HEK293 (cell line): ENCODE measurements around the gene FASTK.

Experiments used
- CTCF ChIA-PET: fragments of 350-600 bp; formaldehyde crosslinking; extraction: SDS; loops from one replicate; lab custom pipeline; 2021; ENCODE audit warnings: antibody characterized with exemption; lab: Yijun Ruan, JAX
- POLR2A ChIA-PET: fragments of 300-600 bp; formaldehyde crosslinking; extraction: SDS; loops from one replicate; lab custom pipeline; 2020; ENCODE audit warnings: antibody characterized with exemption, inconsistent platforms; lab: Yijun Ruan, JAX
- H3K27ac ChIP-seq: fragments of 200-500 bp; sonication (Bioruptor generic); 2 replicates; pipeline ENCODE4 v1.5.1; 2014; ENCODE audit warnings: low read depth, low read length, control low read depth, inconsistent platforms; ENCODE audit errors: extremely low read depth
- H3K36me3 ChIP-seq, 2 experiments: fragments of 200-500 bp in 1 of 2; sonication (Bioruptor generic) in 1 of 2; 1 replicate in 1 of 2; 2 replicates in 1 of 2; pipeline ENCODE4 v1.5.1; 2014 to 2017; ENCODE audit warnings: inconsistent platforms in 2 of 2, low read length in 2 of 2; ENCODE audit not compliant: control insufficient read depth in 2 of 2, insufficient read depth in 1 of 2
- H3K4me1 ChIP-seq: fragments of 200-500 bp; sonication (Bioruptor generic); 2 replicates; pipeline ENCODE4 v1.5.1; 2014; ENCODE audit warnings: mild to moderate bottlenecking, low read length, inconsistent platforms; ENCODE audit not compliant: control insufficient read depth, insufficient read depth
- H3K4me3 ChIP-seq: 2 replicates; pipeline ENCODE4 v1.5.1; 2011; ENCODE audit warnings: low read depth, mild to moderate bottlenecking, control low read depth, low read length, moderate library complexity
- H3K9me3 ChIP-seq: fragments of 200-500 bp; sonication (Bioruptor generic); 2 replicates; pipeline ENCODE4 v1.5.1; 2014; ENCODE audit warnings: low read depth, low read length, inconsistent platforms; ENCODE audit not compliant: control insufficient read depth, insufficient read depth
- BCL11B ChIP-seq: fragments of 450-650 bp; formaldehyde crosslinking; IDR thresholded peaks from 2 replicates; pipeline ENCODE4 v1.5.1; 2016; ENCODE audit warnings: low read depth, missing biosample characterization, missing genetic modification characterization
- HOXC10 ChIP-seq: sonication (generic); formaldehyde crosslinking; IDR thresholded peaks from 2 replicates; pipeline ENCODE4 v1.8.1; 2023; ENCODE audit warnings: mild to moderate bottlenecking, missing genetic modification reagents
- KLF8 ChIP-seq: fragments of 450-650 bp; formaldehyde crosslinking; IDR thresholded peaks from 2 replicates; pipeline ENCODE4 v1.5.1; 2016; ENCODE audit warnings: missing biosample characterization, missing genetic modification characterization
- KLF9 ChIP-seq: fragments of 450-650 bp; formaldehyde crosslinking; IDR thresholded peaks from 2 replicates; pipeline ENCODE4 v1.5.1; 2016; ENCODE audit warnings: missing biosample characterization, missing genetic modification characterization, low read depth
- REPIN1 ChIP-seq: fragments of 450-650 bp; formaldehyde crosslinking; IDR thresholded peaks from 2 replicates; pipeline ENCODE4 v1.5.1; 2017; ENCODE audit warnings: missing biosample characterization, missing genetic modification characterization, low read depth
- SCRT2 ChIP-seq: fragments of 450-650 bp; formaldehyde crosslinking; IDR thresholded peaks from 2 replicates; pipeline ENCODE4 v1.5.1; 2016; ENCODE audit warnings: missing biosample characterization, missing genetic modification characterization
- SP3 ChIP-seq: fragments of 450-650 bp; formaldehyde crosslinking; IDR thresholded peaks from 2 replicates; pipeline ENCODE4 v1.5.1; 2016; ENCODE audit warnings: missing biosample characterization, missing genetic modification characterization
- ZBTB17 ChIP-seq: fragments of 450-650 bp; formaldehyde crosslinking; IDR thresholded peaks from 2 replicates; pipeline ENCODE4 v1.5.1; 2016; ENCODE audit warnings: missing biosample characterization, missing genetic modification characterization
- ZNF112 ChIP-seq: fragments of 450-650 bp; formaldehyde crosslinking; IDR thresholded peaks from 2 replicates; pipeline ENCODE4 v1.5.0; 2017; ENCODE audit warnings: missing biosample characterization, missing genetic modification characterization
- ZNF214 ChIP-seq: fragments of 450-650 bp; formaldehyde crosslinking; IDR thresholded peaks from 2 replicates; pipeline ENCODE4 v1.5.1; 2017; ENCODE audit warnings: missing biosample characterization, mild to moderate bottlenecking, missing genetic modification characterization, borderline replicate concordance
- ZNF221 ChIP-seq: fragments of 450-650 bp; formaldehyde crosslinking; IDR thresholded peaks from 2 replicates; pipeline ENCODE4 v1.5.1; 2017; ENCODE audit warnings: missing biosample characterization, missing genetic modification characterization, borderline replicate concordance
- ZNF23 ChIP-seq: fragments of 450-650 bp; formaldehyde crosslinking; IDR thresholded peaks from 2 replicates; pipeline ENCODE4 v1.5.1; 2016; ENCODE audit warnings: missing biosample characterization, missing genetic modification characterization, borderline replicate concordance
- ZNF266 ChIP-seq: fragments of 450-650 bp; formaldehyde crosslinking; IDR thresholded peaks from 2 replicates; pipeline ENCODE4 v1.5.1; 2016; ENCODE audit warnings: missing biosample characterization, missing genetic modification characterization, low read depth
- ZNF335 ChIP-seq: fragments of 450-650 bp; formaldehyde crosslinking; conservative IDR thresholded peaks from 2 replicates; pipeline ENCODE4 v1.5.1; 2016; ENCODE audit warnings: missing biosample characterization, missing genetic modification characterization
- ZNF350 ChIP-seq: fragments of 450-650 bp; formaldehyde crosslinking; IDR thresholded peaks from 2 replicates; pipeline ENCODE4 v1.5.0; 2017; ENCODE audit warnings: missing biosample characterization, mild to moderate bottlenecking, missing genetic modification characterization
- ZNF394 ChIP-seq: fragments of 450-650 bp; formaldehyde crosslinking; IDR thresholded peaks from 2 replicates; pipeline ENCODE4 v1.5.1; 2016; ENCODE audit warnings: missing biosample characterization, missing genetic modification characterization, mild to moderate bottlenecking, moderate library complexity, borderline replicate concordance
- ZNF549 ChIP-seq: fragments of 450-650 bp; IDR thresholded peaks from 2 replicates; pipeline ENCODE4 v1.5.1; 2018; ENCODE audit warnings: missing biosample characterization, missing genetic modification characterization, mild to moderate bottlenecking, inconsistent platforms, moderate library complexity
- ZNF76 ChIP-seq: fragments of 450-650 bp; formaldehyde crosslinking; IDR thresholded peaks from 2 replicates; pipeline ENCODE4; 2016; ENCODE audit warnings: low read depth, missing biosample characterization, missing genetic modification characterization, borderline replicate concordance
- ZNF768 ChIP-seq: fragments of 450-650 bp; formaldehyde crosslinking; IDR thresholded peaks from 2 replicates; pipeline ENCODE4 v1.5.1; 2018; ENCODE audit warnings: missing biosample characterization, mild to moderate bottlenecking, missing genetic modification characterization
- ZNF830 ChIP-seq: fragments of 450-650 bp; IDR thresholded peaks from 2 replicates; pipeline ENCODE4 v1.5.0; 2018; ENCODE audit warnings: missing biosample characterization, missing genetic modification characterization, low read depth, mild to moderate bottlenecking, moderate library complexity
- TF ChIP-seq, protein P1 (sequence below): fragments of 450-650 bp; formaldehyde crosslinking; IDR thresholded peaks from 2 replicates; pipeline ENCODE4 v1.5.1; 2016; ENCODE audit warnings: missing biosample characterization, missing genetic modification characterization
- TF ChIP-seq, protein P2 (sequence below): fragments of 450-650 bp; formaldehyde crosslinking; IDR thresholded peaks from 2 replicates; pipeline ENCODE4 v1.5.1; 2016; ENCODE audit warnings: missing biosample characterization, missing genetic modification characterization
- TF ChIP-seq, protein P3 (sequence below): fragments of 450-650 bp; formaldehyde crosslinking; IDR thresholded peaks from 2 replicates; pipeline ENCODE4 v1.5.1; 2016; ENCODE audit warnings: missing biosample characterization, missing genetic modification characterization, low read depth
- TF ChIP-seq, protein P4 (sequence below): fragments of 450-650 bp; formaldehyde crosslinking; IDR thresholded peaks from 2 replicates; pipeline ENCODE4 v1.5.1; 2016; ENCODE audit warnings: missing biosample characterization, missing genetic modification characterization

FASTK gene

GRCh38 chr7:151063212-151063561 is 17.4 kb downstream of the FASTK start:
- ChIA-PET CTCF (interaction anchor here (0.7 to 2.3 kb wide), 6 partner anchors 15 to 48 kb away, joined by 3 to 14 read pairs (median 4); partner anchors contain the start of genes ABCB8 and FASTK), POLR2A (interaction anchor here (0.9 to 2.3 kb wide), 10 partner anchors 8 to 53 kb away, joined by 3 to 22 read pairs (median 5); partner anchors contain the start of genes ABCB8 and FASTK)
- Histone ChIP-seq H3K4me1 (no peaks in the 10 kb centered on the region; the same call in 1 of the 2 replicates), H3K27ac (no peak overlapping the region), H3K9me3 (no peaks in the 10 kb centered on the region), H3K36me3 (peaks cover 3 to 62% of the 10 kb centered on the region in 2 experiments), H3K4me3 (no peak overlapping the region)
- no peak for TF ChIP-seq ZNF830 (tag by site-specific recombination)
- no peak for TF ChIP-seq REPIN1 (tag by site-specific recombination)
- no peak for TF ChIP-seq ZNF221 (tag by site-specific recombination)
- no peak for TF ChIP-seq ZNF112 (tag by site-specific recombination)
- no peak for TF ChIP-seq HOXC10

DNA sequence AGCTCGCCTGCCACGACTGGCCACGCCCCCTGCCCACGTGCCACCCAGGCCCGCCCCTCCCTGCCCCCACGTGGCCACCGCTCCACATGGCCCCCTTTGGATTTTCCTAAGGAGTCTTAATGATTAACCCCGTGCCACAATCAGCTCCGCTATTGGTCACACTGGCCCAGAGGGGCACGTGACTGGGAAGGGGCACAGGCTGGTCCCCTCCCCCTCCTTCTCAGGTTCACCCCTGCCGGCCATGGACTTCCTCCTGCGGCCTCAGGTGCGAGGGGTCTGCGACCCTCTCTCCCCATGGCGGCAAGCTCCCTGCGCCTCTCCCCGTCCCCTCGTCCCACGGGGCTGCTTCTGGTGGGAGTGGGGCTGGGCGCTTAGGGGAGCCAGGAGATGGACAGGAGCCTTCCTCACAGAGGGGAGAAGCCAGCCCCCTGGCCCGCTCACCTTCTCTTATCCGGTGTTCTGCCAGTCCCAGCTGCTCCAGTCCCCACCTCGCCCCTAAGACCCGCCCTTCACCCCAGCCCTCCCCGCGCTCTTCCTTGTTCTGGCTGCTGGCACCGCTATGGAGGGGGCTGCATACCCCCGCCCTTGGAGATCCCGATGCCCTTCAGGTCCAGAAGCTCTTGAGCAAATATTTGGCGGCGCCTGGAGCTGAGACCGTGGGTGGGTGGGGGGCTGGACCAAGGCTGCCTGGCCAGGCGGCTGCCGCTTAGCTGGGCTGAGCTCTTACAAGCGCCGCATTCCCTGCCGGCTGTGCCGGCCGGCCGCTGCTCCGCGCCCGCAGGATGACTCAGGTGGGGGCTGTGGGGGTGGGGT is 18.0 kb downstream of the FASTK start:
- POLR2A ChIA-PET = interaction anchor here (0.9 to 2.3 kb wide), 11 partner anchors 8 to 53 kb away, joined by 3 to 22 read pairs (median 6); partner anchors contain the start of genes ABCB8 and FASTK
- Histone ChIP-seq H3K36me3 (peaks cover 3 to 56% of the 10 kb centered on the region in 2 experiments; a peak in 2 of 3 replicates), H3K4me3 (no peak overlapping the region; the same call in 1 of the 2 replicates), H3K27ac (no peak overlapping the region), H3K4me1 (no peaks in the 10 kb centered on the region; the same call in 1 of the 2 replicates), H3K9me3 (no peaks in the 10 kb centered on the region)
- CTCF ChIA-PET = interaction anchor here (0.7 to 2.3 kb wide), 7 partner anchors 16 to 52 kb away, joined by 3 to 14 read pairs (median 4); partner anchors contain the start of genes ABCB8 and FASTK
- TF ChIP-seq SP3 (tag by site-specific recombination) (no peak), BCL11B (0 out of 2 replicates have a peak, but pooled peaks have one; percentile 16), ZNF335 (no peak), KLF9 (tag by site-specific recombination) (peak; percentile 36; the same call in 1 of the 2 replicates), ZNF214 (no peak), SCRT2 (no peak), ZNF350 (no peak), ZNF23 (tag by site-specific recombination) (no peak), ZNF394 (tag by site-specific recombination) (no peak), ZNF266 (tag by site-specific recombination) (no peak), KLF8 (no peak), ZBTB17 (tag by site-specific recombination) (no peak), ZNF76 (no peak), ZNF768 (no peak), ZNF549 (tag by site-specific recombination) (no peak)
- TF ChIP-seq, protein P1, sequence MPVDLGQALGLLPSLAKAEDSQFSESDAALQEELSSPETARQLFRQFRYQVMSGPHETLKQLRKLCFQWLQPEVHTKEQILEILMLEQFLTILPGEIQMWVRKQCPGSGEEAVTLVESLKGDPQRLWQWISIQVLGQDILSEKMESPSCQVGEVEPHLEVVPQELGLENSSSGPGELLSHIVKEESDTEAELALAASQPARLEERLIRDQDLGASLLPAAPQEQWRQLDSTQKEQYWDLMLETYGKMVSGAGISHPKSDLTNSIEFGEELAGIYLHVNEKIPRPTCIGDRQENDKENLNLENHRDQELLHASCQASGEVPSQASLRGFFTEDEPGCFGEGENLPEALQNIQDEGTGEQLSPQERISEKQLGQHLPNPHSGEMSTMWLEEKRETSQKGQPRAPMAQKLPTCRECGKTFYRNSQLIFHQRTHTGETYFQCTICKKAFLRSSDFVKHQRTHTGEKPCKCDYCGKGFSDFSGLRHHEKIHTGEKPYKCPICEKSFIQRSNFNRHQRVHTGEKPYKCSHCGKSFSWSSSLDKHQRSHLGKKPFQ (tag by site-specific recombination) = no peak
- TF ChIP-seq, protein P2, sequence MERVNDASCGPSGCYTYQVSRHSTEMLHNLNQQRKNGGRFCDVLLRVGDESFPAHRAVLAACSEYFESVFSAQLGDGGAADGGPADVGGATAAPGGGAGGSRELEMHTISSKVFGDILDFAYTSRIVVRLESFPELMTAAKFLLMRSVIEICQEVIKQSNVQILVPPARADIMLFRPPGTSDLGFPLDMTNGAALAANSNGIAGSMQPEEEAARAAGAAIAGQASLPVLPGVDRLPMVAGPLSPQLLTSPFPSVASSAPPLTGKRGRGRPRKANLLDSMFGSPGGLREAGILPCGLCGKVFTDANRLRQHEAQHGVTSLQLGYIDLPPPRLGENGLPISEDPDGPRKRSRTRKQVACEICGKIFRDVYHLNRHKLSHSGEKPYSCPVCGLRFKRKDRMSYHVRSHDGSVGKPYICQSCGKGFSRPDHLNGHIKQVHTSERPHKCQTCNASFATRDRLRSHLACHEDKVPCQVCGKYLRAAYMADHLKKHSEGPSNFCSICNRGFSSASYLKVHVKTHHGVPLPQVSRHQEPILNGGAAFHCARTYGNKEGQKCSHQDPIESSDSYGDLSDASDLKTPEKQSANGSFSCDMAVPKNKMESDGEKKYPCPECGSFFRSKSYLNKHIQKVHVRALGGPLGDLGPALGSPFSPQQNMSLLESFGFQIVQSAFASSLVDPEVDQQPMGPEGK = peak; percentile 31
- TF ChIP-seq, protein P3, sequence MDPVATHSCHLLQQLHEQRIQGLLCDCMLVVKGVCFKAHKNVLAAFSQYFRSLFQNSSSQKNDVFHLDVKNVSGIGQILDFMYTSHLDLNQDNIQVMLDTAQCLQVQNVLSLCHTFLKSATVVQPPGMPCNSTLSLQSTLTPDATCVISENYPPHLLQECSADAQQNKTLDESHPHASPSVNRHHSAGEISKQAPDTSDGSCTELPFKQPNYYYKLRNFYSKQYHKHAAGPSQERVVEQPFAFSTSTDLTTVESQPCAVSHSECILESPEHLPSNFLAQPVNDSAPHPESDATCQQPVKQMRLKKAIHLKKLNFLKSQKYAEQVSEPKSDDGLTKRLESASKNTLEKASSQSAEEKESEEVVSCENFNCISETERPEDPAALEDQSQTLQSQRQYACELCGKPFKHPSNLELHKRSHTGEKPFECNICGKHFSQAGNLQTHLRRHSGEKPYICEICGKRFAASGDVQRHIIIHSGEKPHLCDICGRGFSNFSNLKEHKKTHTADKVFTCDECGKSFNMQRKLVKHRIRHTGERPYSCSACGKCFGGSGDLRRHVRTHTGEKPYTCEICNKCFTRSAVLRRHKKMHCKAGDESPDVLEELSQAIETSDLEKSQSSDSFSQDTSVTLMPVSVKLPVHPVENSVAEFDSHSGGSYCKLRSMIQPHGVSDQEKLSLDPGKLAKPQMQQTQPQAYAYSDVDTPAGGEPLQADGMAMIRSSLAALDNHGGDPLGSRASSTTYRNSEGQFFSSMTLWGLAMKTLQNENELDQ (tag by site-specific recombination) = no peak
- TF ChIP-seq, protein P4, sequence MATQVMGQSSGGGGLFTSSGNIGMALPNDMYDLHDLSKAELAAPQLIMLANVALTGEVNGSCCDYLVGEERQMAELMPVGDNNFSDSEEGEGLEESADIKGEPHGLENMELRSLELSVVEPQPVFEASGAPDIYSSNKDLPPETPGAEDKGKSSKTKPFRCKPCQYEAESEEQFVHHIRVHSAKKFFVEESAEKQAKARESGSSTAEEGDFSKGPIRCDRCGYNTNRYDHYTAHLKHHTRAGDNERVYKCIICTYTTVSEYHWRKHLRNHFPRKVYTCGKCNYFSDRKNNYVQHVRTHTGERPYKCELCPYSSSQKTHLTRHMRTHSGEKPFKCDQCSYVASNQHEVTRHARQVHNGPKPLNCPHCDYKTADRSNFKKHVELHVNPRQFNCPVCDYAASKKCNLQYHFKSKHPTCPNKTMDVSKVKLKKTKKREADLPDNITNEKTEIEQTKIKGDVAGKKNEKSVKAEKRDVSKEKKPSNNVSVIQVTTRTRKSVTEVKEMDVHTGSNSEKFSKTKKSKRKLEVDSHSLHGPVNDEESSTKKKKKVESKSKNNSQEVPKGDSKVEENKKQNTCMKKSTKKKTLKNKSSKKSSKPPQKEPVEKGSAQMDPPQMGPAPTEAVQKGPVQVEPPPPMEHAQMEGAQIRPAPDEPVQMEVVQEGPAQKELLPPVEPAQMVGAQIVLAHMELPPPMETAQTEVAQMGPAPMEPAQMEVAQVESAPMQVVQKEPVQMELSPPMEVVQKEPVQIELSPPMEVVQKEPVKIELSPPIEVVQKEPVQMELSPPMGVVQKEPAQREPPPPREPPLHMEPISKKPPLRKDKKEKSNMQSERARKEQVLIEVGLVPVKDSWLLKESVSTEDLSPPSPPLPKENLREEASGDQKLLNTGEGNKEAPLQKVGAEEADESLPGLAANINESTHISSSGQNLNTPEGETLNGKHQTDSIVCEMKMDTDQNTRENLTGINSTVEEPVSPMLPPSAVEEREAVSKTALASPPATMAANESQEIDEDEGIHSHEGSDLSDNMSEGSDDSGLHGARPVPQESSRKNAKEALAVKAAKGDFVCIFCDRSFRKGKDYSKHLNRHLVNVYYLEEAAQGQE = no peak
